ENCODE results near the gene DPP4. TPM values are rescaled to one million over a fixed set of nuclear protein-coding genes. Genes with fewer than 3 reads are reported as not detected.

DPP4 gene
- polyA plus RNA-seq, 1 donor (not counting 4 experiments of a cell fraction or from before 2014, with no cell fraction given), result 1.1 TPM

DNA sequence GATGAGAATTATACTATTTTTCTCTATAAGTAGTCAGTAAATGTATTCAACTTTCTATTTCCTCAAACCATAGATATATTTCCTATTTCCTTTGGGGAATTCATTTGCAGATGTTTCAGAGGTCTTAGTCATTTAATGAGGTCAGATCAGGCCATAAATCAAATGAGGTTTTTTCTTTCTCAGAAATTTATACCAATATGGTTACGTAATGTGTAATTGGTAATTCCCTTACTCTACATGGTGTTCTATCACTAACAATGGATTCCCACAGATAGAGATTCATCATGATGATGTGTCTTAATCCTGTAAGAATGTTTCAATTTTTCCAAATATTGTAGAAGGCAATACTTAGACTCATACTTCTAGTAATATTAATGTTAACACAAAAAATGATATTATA, 108.0 kb downstream of the DPP4 start:
- no peak overlapping the region for H2AFZ ChIP-seq (ENCODE audit: control insufficient read depth, low read length)
- no peak overlapping the region for H3K27ac ChIP-seq (ENCODE audit: control insufficient read depth, insufficient read depth, low read length)

GRCh38 chr2:161964160-161964559, 109.9 kb downstream of the DPP4 start:
- H3K9me3 ChIP-seq (ENCODE audit: control insufficient read depth, low read depth, low read length), result no peaks in the 10 kb centered on the region
- no peaks in the 10 kb centered on the region for H3K27me3 ChIP-seq (ENCODE audit: control insufficient read depth, extremely low read depth, insufficient read depth, low read length)
- no peak overlapping the region for H3K4me2 ChIP-seq (ENCODE audit: control insufficient read depth, extremely low read depth, insufficient read depth, low read depth, low read length)
- dilution Hi-C loops (cut with MboI; ENCODE audit: extremely low pct_ligation_motif_present, low sequenced_read_pairs), result no loop called here
- H3K4me3 ChIP-seq (ENCODE audit: control insufficient read depth in 2 of 3, extremely low read depth in 1 of 3, insufficient read depth in 2 of 3, low read depth in 1 of 3, low read length in 3 of 3), result no peak overlapping the region
- no peak overlapping the region for H2AFZ ChIP-seq (ENCODE audit: control insufficient read depth, low read length)
- TF ChIP-seq EZH2 (IDR thresholded peaks at IDR 0.05; ENCODE audit: low read length) (no peak), CTCF (optimal IDR thresholded peaks at IDR 0.05 in 1 of 3, IDR thresholded peaks at IDR 0.05 in 1 of 3, conservative IDR thresholded peaks at IDR 0.05 in 1 of 3; ENCODE audit: extremely low read depth in 1 of 3, insufficient read depth in 2 of 3, low read length in 3 of 3) (no peak)
- H3K9me1 ChIP-seq (ENCODE audit: control insufficient read depth, extremely low read depth, insufficient read depth, low read length), result no peaks in the 10 kb centered on the region
- H4K20me1 ChIP-seq (ENCODE audit: control insufficient read depth, extremely low read depth, insufficient read depth, low read length), result no peaks in the 10 kb centered on the region
- DNase-seq (ENCODE audit: low read depth, low spot score) (no peak), FAIRE-seq (no peak)
- no peak overlapping the region for H3K9ac ChIP-seq (ENCODE audit: control insufficient read depth, extremely low read depth, insufficient read depth, low read length)
- H3K79me2 ChIP-seq (ENCODE audit: control insufficient read depth, insufficient read depth, low read length), result no peaks in the 10 kb centered on the region
- no peak overlapping the region for H3K27ac ChIP-seq (ENCODE audit: control insufficient read depth, insufficient read depth, low read length)
- no peaks in the 10 kb centered on the region for H3K4me1 ChIP-seq (ENCODE audit: control insufficient read depth, extremely low read depth, insufficient read depth, low read length)
- H3K36me3 ChIP-seq (ENCODE audit: control insufficient read depth in 2 of 2, extremely low read depth in 1 of 2, insufficient read depth in 2 of 2, low read length in 2 of 2), result no peaks in the 10 kb centered on the region

More for the DNA sequence above, 108.0 kb downstream of the DPP4 start:
- DNase-seq (ENCODE audit: low read depth, low spot score), result peak; percentile 15
- Histone ChIP-seq H3K9me1 (ENCODE audit: control insufficient read depth, extremely low read depth, insufficient read depth, low read length) (no peaks in the 10 kb centered on the region), H3K4me1 (ENCODE audit: control insufficient read depth, extremely low read depth, insufficient read depth, low read length) (no peaks in the 10 kb centered on the region), H3K9me3 (ENCODE audit: control insufficient read depth, low read depth, low read length) (no peaks in the 10 kb centered on the region), H3K4me3 (ENCODE audit: control insufficient read depth in 2 of 3, extremely low read depth in 1 of 3, insufficient read depth in 2 of 3, low read depth in 1 of 3, low read length in 3 of 3) (no peak overlapping the region), H4K20me1 (ENCODE audit: control insufficient read depth, extremely low read depth, insufficient read depth, low read length) (no peaks in the 10 kb centered on the region), H3K36me3 (ENCODE audit: control insufficient read depth in 2 of 2, extremely low read depth in 1 of 2, insufficient read depth in 2 of 2, low read length in 2 of 2) (no peaks in the 10 kb centered on the region), H3K4me2 (ENCODE audit: control insufficient read depth, extremely low read depth, insufficient read depth, low read depth, low read length) (no peak overlapping the region), H3K27me3 (ENCODE audit: control insufficient read depth, extremely low read depth, insufficient read depth, low read length) (no peaks in the 10 kb centered on the region), H3K9ac (ENCODE audit: control insufficient read depth, extremely low read depth, insufficient read depth, low read length) (no peak overlapping the region), H3K79me2 (ENCODE audit: control insufficient read depth, insufficient read depth, low read length) (no peaks in the 10 kb centered on the region)
- no peak for FAIRE-seq
- dilution Hi-C loops (cut with MboI; ENCODE audit: extremely low pct_ligation_motif_present, low sequenced_read_pairs), result no loop called here
- TF ChIP-seq CTCF (optimal IDR thresholded peaks at IDR 0.05 in 1 of 3, IDR thresholded peaks at IDR 0.05 in 1 of 3, conservative IDR thresholded peaks at IDR 0.05 in 1 of 3; ENCODE audit: extremely low read depth in 1 of 3, insufficient read depth in 2 of 3, low read length in 3 of 3), result no peak
- no peak for TF ChIP-seq EZH2 (IDR thresholded peaks at IDR 0.05; ENCODE audit: low read length)

All from keratinocyte (primary cell).